GM19438 (cell line): ENCODE data around the gene UBE2F.

Experiments used
- ATAC-seq: cut with Tn5 transposase; IDR thresholded peaks from one replicate; pipeline ENCODE4 v1.9.1; 2021; ENCODE audit warnings: low read depth; ENCODE audit not compliant: unreplicated experiment

Gene UBE2F

GRCh38 chr2:238069021-238069709, 102.4 kb downstream of the UBE2F start:
- ATAC-seq: no peak

DNA sequence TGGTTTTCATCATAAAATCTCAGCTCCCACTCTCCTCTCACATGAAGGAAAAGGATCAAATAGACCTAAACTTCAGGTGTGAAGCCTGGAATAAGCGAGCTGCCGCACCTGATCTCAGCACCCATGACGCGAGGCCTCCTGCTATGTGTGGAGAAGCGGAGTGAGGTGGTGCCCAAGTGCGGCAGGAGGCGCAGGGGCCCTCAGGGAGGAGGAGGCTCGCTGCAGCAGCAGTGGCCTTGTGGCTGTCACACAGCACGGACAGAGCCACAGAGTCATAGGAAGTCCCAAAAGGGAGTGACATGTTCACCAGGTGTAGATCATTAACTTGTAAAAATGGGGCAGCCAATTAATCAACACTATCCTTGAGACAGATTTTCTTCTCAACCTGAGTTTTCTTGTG, 103.1 kb downstream of the UBE2F start:
- no peak for ATAC-seq

DNA sequence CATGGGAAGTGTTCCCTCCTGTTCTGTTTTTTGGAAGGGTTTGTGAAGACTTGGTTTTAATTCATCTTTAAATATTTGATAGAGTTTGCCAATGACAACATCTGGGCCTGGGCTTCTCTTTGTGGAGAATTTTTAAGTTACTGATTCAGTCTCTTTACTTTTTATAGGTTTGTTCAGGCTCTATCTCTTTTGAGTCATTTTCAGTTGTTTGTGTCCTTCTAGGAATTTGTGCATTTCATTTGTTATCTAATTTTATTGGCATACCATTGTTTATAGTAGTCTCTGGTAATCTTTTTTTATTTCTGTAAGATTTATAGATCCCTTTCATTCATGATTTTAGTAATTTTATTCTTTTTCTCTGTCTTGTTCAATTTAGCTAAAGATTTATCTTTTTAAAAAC, 108.6 kb downstream of the UBE2F start:
- no peak for ATAC-seq

DNA sequence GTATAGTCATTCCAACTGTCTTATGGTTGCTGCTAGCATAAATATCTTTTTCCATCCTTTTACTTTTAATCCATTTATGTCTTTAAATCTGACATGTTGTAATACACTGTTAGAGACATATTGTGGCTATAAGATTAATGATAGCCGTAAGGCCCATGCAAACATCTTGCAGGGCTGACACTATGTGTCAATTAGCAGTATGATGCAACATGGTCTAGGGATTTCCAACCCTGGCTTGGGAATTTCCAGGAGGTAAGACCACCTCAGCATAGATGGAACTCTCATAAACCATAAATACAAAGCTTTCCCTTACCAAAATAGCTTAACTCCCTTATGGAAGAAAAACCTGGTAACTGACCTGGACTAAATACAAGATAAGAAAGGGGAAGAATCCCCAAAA, 110.5 kb downstream of the UBE2F start:
- ATAC-seq: no peak

DNA sequence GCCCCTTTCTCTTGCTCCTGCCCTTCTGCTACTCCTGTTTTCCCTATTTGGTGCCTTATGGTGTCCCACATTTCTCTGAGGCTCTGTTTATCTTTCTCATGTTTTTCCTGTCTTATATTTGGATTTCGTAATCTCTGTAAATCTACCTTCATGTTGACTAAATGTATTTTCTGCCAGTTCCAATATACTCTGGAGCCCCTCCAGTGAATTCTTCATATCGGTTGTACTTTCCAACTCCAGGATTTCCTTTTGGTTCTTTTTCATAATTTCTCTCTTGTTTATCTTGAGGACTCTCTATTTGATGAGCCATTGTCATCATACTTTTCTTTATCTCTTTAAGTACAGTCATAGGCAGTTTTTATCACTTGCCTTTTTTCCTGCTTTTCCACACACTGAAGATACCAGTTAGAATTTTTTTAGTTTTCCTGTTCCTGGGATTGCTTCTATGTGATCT, 113.1 kb downstream of the UBE2F start:
- no peak for ATAC-seq

DNA sequence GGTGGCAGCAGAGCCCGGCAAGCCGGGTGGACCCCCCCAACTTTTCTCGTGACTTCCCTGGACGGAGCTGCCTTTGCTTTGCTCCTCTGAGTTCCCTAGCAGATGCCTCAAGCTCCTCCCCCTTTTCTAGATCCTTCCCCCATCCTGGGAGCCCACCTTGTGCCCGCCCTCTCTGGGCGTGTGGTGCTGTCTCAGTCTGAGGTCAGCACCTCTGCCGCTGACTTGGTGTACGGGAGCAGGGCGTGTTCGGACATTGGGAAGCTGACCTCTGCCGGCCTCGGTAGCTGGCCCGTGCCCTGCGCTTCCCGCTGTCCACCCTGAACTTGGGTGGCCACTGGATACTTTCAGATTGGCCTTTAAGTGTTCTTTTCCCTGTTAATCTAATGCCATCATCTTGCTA, 113.7 kb downstream of the UBE2F start:
- ATAC-seq: no peak

DNA sequence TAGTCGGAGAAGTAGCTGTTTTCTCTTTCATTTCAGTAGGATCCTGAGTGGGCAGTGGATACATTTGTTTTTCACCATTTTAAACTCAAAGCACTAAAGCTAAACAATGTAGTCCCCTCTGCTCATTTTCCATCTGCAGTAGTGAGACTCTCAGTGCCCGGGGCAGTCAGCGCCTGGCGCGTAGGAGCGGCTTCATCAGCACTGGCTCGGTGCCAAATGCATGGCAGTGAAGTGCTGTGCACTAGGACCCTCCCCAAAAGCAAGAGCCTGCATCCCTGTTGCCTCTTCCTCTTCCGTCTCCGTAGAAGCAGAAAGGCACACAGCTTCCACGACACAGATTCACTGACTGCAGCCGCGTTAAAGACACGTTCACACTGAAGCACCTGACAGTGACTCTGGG, 114.3 kb downstream of the UBE2F start:
- ATAC-seq: no peak

DNA sequence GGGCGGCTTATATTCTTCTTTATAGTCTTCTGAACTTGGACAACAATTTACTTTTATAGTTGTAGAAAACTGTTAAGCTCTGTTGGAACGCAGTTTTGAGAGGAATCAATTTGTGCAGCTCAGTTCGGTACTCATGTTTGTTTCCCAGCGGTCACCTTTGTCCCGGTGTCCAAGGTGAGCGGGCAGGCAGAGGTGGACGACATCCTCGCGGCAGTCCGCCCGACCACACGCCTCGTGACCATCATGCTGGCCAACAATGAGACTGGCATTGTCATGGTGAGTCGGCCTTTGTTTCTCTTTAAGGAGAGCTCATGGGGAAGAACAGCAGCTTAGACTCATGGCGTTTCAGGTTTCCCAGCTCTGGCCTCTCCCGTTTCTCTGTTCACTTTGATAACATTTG, 114.7 kb downstream of the UBE2F start:
- no peak for ATAC-seq

DNA sequence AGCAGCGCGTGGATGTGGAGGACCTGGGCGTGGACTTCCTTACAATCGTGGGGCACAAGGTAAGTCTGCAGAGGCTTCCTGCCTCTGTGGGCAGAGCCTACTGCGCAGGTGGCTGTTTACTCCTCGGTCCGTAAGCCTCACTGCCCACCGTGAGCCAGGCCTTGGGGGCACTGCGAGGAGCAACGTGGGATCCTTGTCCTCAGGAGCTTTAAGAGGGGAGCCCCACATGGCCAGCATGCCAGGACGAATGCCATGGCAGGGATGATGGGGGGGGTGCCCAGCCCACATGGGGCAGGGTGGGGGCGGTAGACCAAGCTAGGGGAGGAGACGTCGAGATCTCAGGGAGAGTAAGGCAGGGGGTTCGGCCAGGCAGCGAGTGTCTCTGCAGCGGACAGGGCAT, 115.3 kb downstream of the UBE2F start:
- ATAC-seq: no peak

DNA sequence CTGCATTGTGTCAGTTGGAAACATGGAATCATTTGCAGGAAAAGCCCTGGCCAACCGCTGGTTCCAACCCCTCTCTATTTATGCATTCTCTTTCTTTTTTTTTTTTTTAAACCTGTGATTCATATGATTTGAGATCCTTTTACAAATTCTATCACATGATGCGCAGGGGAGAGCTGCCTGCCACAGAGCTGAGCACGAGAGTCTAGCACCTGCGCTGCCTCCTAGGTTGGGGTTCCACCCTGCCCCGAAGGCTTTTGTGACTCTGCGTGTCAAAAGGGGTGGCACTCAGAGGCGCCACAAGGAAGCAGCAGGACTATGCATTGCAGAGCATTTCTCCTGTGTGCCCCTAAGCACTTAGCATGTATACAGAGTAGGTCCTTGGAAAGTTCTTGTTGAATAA, 116.0 kb downstream of the UBE2F start:
- no peak for ATAC-seq

GRCh38 chr2:238083919-238084318, 117.1 kb downstream of the UBE2F start:
- no peak for ATAC-seq

DNA sequence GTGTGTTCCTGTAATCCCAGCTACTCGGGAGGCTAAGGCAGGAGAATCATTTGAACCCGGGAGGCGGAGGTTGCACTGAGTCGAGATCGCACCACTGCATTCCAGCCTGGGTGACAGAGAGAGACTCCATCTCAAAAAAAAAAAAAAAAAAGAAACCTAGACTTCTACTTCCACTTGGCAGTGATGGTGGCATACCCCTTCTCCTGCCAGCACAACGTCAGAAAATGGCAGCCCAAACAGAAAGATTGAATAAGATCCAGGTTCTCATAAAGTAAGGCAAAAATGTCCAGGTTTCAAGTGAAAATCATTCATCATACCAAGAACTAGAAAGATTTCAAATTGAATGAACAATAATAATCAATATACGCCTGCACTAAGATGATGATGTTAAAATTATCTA, 117.9 kb downstream of the UBE2F start:
- ATAC-seq: no peak

DNA sequence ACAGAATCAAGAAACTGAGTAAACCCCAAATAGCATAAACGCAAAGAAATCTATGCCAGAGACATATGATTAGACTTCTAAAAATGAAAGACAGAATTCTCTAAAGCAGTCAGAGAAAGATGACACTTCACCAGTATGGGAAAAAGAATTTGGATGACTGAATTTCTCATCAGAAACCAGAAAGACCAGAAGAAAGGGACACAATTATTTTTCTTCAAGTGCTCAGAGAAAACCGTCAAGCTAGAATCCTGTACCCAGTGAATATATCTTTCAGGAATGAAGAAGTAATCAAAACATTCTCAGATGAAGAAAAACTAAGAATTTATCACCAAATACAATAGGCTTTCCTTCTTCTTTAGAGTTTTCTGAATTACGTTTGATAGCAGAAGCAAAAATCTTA, 119.1 kb downstream of the UBE2F start:
- ATAC-seq: no peak

DNA sequence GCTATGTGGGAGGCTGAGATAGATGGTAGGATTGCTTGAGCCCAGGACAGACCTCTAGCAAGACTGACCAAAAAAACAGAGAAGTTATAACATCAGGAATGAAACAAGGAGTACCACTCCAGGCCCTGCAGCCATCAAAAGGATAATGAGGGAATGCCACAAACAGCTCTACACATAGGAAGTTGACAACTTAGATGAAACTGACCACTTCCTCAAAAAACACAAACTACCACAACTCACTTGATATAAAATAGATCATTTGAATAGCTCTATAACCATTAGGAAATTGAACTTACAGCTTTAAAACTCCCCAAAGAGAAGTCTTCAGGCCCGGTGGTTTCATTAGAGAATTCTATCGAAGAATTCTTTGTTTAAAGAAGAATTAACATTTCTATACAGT, 120.4 kb downstream of the UBE2F start:
- ATAC-seq: no peak

DNA sequence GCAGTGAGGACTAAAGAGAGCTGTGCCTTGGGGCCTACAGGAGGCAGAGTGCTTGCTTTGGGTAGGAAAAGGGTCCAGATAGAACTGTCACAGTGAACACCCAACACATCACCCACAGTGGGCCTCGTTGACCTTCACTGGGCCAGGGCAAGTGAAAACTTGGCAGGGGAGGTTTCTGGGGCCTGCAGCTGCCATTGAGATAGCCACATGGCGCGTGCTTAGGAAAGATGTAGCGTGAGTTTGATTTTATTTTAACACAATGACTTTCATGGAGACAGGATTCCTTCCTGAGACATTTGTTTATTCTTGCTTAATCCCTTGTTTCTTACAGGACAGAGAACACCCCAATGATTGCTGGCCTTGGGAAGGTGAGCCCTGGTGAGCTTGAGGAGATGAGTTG, 124.1 kb downstream of the UBE2F start:
- ATAC-seq: no peak

DNA sequence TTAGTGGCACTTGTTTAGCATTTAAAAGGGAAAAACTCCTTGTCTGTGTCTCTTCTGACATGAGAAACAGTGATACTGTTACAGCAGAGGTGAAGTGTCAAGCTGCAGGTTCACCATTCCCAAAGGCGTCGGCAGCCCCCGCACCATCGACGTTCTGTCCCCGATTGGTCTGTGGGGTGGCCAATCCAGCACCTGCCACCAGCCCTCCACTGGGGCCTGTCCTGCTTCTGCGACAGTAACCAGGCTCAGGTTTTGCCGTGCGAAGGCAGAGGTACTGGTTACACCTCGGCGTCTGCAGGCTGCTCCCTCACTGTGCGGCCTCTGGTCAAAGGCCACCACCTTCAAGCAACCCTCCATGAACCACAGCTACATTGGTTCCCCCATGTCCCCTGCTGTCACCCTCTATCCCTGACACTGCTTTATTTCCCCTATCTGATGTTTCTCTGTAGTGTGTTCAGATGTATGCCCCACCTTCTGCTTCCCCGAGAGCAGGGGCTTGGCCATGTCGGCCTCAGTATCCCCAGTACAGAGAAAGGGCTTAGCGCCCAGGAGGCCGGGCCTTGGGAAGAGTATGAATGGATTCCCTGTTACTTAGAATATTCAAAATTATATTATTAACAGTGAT, 124.7 kb downstream of the UBE2F start:
- ATAC-seq: no peak
